ENCODE data around the gene ADAMTSL1.
"Not testable (repeated sequence)": the region's sequence is repeated elsewhere in the genome, so short reads cannot be mapped to it uniquely, and the experiment has no call there.

ADAMTSL1 gene

GRCh38 chr9:18829066-18829465 lies 355.1 kb downstream of the ADAMTSL1 start:
- no peak for DNase-seq

- DNase-seq = no peak
Measured at GRCh38 chr9:18829873-18830272, 355.9 kb downstream of the ADAMTSL1 start.

- no peak for DNase-seq
Measured at GRCh38 chr9:18834740-18835361, 360.9 kb downstream of the ADAMTSL1 start.

- DNase-seq = no peak
Measured at GRCh38 chr9:18837402-18837801, 363.4 kb downstream of the ADAMTSL1 start.

GRCh38 chr9:18847576-18848275 lies 373.8 kb downstream of the ADAMTSL1 start:
- no peak for DNase-seq

GRCh38 chr9:18848657-18849056 lies 374.7 kb downstream of the ADAMTSL1 start:
- no peak for DNase-seq

GRCh38 chr9:18849270-18849669 lies 375.3 kb downstream of the ADAMTSL1 start:
- DNase-seq = no peak

GRCh38 chr9:18849890-18850677 lies 376.1 kb downstream of the ADAMTSL1 start:
- no peak for DNase-seq

GRCh38 chr9:18851069-18851795 lies 377.3 kb downstream of the ADAMTSL1 start:
- no peak for DNase-seq

- no peak for DNase-seq
Measured at GRCh38 chr9:18855656-18856055, 381.7 kb downstream of the ADAMTSL1 start.

- no peak for DNase-seq
Measured at GRCh38 chr9:18857334-18857733, 383.4 kb downstream of the ADAMTSL1 start.

GRCh38 chr9:18857769-18858168 lies 383.8 kb downstream of the ADAMTSL1 start:
- no peak for DNase-seq

- no peak for DNase-seq
Measured at GRCh38 chr9:18861609-18862544, 387.9 kb downstream of the ADAMTSL1 start.

GRCh38 chr9:18863791-18864190 lies 389.8 kb downstream of the ADAMTSL1 start:
- DNase-seq = no peak

- DNase-seq = no peak
Measured at GRCh38 chr9:18864516-18864915, 390.6 kb downstream of the ADAMTSL1 start.

- DNase-seq = no peak
Measured at GRCh38 chr9:18865542-18865941, 391.6 kb downstream of the ADAMTSL1 start.

GRCh38 chr9:18866121-18866831 lies 392.3 kb downstream of the ADAMTSL1 start:
- no peak for DNase-seq

- no peak for DNase-seq
Measured at GRCh38 chr9:18869725-18870124, 395.8 kb downstream of the ADAMTSL1 start.

- no peak for DNase-seq
Measured at GRCh38 chr9:18874069-18874468, 400.1 kb downstream of the ADAMTSL1 start.

- DNase-seq = not testable (repeated sequence)
Measured at GRCh38 chr9:18874990-18875389, 401.0 kb downstream of the ADAMTSL1 start.

- DNase-seq = no peak
Measured at GRCh38 chr9:18877984-18878383, 404.0 kb downstream of the ADAMTSL1 start.
